NCI-H1694 treated with DMSO at 0.1 percent for 48 hours (cell line): ENCODE measurements around the gene CYGB.

ENCODE experiments used
- DNase-seq: peaks from one replicate; lab custom pipeline; 2025; lab: John Stamatoyannopoulos, UW

Gene CYGB

DNA sequence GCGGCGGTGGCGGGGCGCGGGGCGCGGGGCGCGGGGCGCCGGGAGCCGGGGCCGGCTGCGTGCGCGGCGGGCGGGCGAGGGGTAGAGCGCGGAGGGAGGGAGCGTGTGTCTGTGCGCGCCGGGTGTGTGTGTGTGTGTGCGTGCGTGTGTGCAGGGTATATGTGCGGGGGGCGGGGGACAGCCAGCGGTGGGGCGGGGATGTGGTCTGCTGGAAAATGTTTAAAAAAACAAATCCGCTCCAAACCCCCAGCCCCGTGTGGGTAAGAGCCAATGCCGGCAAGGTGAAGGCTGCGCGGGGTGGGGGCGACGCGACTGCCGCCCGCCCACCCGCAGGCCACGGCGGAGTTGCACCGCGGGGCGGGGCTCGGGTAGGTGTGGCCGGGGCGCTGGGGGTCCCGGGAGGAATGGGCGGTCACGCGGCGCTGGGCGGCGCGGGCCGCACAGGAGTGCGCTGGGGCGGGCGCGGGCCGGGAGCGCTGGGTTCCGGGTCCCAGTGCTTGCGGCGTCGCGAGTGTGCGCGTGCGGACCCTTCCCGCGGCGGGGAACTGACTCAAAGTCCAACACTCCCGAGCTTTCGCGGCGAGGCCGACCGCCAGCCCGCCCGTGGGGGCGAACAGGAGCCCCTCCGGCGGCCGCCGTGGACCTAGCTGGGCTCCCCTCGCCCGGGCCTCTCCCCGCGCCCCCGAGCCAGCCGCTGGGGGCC, at the start of gene CYGB:
CYGB (minus strand) TSS at position 132 of the 703 bp plus-strand sequence. CDS start 167 bp downstream, outside the sequence.
- no peak for DNase-seq

GRCh38 chr17:76586741-76587487, 49.4 kb upstream of the CYGB start:
- DNase-seq: peak; percentile 76

DNA sequence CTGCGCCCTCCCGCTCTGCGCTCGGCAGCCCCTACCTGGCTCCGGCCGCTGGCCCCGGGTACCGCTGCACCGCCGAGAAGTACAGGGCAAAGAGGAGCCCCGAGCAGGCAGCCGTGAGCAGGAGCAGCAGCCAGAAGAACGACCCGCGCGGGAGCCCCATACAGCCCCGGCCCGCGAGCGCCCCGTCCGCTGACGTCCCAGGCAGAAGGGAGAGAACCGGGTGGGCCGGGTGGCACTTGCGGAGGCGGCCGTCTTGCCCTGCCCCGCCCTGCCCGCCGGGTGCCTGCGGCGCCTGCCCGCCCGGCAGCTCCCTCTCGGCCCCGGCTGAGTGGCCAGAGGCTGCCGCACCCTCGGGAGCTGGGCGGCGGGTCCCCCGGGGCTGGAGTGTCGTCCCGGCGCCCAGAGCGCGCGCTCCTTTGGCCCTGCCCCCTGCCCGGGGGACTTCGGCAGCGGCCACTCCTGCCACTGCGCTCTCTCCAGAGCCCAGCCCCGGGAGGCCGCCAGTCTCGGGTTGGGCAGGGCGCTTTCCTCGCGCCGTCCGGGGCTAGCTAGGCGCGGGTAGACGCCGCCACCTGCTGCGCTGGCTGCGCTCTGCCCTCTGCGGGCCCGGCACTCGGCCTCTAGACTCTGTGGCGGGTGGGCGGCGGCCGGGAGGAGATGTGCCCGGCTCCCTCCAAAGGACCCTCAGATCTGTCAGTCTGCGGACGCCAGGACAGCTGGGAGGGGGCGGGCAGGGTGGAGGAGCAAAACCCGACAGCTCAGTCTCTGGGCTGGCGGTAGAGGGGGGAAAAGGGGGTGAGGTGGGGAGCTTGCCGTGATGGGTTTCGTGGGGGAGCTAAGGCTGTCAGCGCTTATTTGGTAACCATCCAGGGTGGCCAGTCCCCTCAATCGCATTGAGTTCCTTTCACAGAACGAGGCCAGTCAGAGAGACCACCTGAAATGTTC, 48.4 kb upstream of the CYGB start, which contains the start of gene ST6GALNAC2:
ST6GALNAC2 (minus strand) TSS at position 212 of the 945 bp plus-strand sequence; CDS start at position 160, 52 bp downstream.
- DNase-seq: no peak

- no peak for DNase-seq
Measured at GRCh38 chr17:76585033-76585648, 47.6 kb upstream of the CYGB start.

DNA sequence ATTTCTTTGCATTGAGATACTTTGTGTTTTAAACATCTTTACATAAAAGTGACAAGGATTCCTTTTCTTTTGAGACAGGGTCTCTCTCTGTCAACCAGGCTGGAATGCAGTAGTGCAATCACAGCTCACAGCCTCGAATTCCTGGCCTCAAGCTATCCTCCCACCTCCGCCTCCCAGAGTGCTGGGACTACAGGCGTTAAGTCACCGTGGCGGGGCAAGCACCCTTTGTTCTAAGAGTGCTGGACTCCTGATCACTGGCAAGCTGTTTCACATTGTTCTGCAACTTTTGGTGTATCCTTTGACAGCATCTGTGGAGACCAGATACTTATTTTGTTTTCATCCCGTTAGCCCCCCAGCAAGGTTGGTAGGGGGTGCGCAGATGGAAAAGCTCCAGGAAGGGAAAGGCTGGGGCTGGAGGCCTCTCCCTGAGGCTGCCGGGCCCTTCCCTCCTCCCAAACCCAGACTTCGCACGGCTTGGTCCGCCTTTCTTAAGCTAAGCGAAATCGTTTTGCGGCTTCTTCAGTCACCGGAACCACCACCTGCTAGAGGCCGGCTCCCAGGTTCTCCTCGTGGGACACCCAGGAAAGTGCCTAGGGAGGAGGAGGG, 47.0 kb upstream of the CYGB start:
- no peak for DNase-seq

DNA sequence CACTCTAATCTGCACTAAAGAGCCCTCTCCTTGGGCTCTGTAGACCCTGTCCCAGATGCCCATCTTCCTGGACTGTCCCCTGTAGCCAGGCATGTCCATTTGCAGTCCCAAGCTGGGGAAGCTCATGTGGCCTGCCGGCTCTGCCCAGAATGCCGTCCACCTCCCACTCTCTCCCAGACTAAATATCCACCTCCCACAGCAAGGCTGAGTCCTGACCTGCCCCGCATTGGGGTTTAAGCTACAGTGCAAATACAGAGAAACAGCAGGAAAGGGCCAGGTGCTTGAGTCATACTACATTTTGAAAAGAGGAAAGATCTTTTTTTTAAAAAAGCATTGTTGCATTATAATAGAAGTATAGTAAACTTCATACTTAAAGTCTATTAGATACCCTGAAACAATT, 45.2 kb upstream of the CYGB start:
- DNase-seq: no peak

- no peak for DNase-seq
Measured at GRCh38 chr17:76581515-76581914, 44.0 kb upstream of the CYGB start.

DNA sequence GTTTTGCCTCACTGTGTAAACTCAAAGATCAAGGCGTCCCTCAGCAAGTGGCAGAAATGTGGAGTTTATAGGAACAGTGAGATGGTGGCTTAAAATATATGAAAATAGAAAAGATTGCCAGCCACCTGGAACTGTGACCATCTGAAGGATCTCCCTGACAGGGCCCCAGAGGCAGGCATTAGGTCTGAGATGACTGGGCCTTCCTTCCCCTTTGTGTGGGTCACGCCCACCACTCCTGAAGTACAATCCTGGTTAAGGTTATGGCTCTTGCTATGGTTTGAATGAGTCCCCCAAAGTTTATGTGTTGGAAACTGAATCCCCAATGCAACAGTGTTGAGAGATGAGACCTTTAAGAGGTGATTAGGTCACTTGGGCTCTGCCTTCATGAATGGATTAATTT, 41.8 kb upstream of the CYGB start:
- no peak for DNase-seq

DNA sequence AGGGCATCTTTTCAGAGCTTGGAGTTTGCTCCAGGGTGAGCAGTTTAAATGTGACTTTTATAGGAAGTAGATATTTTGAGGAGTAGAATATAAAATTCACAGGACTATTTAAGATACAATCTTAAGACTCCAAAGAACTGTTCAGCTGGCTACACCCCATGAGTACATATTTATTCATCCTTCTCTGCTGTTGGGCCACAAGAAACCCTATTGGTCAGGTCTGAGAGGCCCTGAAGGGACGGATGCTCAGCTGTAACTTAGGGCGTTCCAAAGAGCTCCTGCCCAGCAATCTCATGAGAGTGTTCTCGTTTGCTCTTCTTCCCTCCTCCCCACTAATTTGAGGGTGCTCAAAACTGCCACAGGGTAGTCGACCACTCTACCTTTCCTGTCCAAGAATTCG, 40.9 kb upstream of the CYGB start:
- no peak for DNase-seq

GRCh38 chr17:76577876-76578275, 40.4 kb upstream of the CYGB start:
- DNase-seq: no peak

GRCh38 chr17:76576189-76576588, 38.7 kb upstream of the CYGB start:
- no peak for DNase-seq

- DNase-seq: no peak
Measured at GRCh38 chr17:76575570-76575969, 38.1 kb upstream of the CYGB start.

GRCh38 chr17:76574166-76574565, 36.7 kb upstream of the CYGB start:
- no peak for DNase-seq

DNA sequence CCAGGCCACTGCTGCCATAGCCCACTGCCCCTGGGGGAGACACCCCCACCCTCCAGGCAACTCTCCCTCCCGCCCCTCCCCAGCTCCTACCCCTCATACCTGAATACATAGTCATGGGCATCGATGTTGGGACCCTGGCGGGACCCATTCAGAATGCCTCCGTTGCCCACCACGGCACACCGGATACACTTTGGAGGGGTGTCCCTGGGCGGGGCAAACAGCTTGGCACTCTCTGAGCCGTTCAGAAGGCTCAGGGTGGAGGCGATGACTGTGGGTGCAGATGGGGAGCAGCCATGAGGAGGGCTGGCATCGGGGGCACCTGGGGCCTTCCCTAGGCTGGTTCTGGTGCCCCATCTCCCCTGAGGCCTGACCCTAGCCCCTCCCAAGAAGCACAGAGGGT, 35.6 kb upstream of the CYGB start:
- no peak for DNase-seq

DNA sequence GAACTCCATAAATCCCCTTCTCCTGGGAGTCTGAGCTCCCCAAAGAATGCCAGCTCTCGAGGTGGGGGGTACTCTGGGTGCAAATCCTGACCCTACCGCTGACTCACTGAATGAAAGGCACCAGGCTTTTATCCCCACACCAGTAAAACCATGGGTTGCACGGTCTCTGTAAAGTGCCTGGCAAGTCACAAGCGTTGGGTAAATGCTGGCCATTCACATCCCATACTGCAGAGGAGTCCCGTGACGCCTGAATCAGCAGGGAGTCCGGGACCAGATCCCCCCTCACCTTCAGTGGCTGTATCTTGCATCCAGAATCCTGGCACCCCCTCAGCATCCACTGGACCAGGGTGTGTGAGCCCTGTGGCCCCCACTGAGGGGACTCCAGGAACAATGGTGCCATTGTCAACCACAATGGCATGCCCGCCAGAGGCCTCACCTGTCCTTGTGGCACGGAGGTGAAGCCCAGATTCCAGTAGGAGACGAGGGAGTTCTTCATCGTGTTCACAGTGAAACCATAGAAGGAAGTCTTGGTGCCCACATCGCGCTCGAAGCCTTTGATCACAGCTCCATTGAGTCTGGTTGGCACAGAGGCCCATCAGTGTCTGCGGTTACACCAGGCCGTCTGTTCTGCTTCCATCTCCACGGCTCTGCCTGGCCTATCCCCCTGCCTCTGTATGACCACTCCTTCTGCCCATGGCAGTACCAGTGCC, 34.8 kb upstream of the CYGB start:
- no peak for DNase-seq

- DNase-seq: no peak
Measured at GRCh38 chr17:76570877-76571471, 33.5 kb upstream of the CYGB start.

DNA sequence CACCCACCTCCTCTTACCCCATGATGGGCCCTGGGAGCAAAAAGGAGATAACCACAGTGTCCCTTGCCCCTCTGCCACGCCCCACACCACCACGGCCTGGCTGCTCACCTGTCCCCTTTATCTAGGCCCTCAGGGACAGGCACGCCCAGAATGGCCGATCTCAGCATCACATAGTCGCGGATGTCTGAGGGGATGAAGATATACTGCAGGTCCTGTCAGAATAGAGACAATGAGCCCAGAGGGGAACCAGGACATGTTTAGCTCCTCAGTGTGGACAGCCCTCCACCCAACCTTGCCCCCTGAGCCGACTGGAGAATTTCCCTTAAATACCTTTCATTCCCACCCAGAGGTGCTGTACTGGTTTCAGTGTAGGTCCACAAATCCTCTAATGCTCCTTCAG, 32.9 kb upstream of the CYGB start:
- DNase-seq: no peak

GRCh38 chr17:76569607-76570279, 32.2 kb upstream of the CYGB start:
- DNase-seq: no peak

GRCh38 chr17:76568811-76569221, 31.3 kb upstream of the CYGB start:
- DNase-seq: no peak
